Calu3 (cell line): ENCODE results near the gene CACNA1C. TPM values are rescaled to one million over a fixed set of nuclear protein-coding genes. Genes with fewer than 3 reads are reported as not detected.

Experiments
- BruUV-seq: library from RNA; stranded (reverse); fragments of 400-500 nt; replicated peaks from 2 replicates; lab custom pipeline; 2021; lab: Mats Ljungman, UMichigan
- CTCF ChIA-PET: fragments of 300-600 bp; sonication (Branson Sonifier 250); formaldehyde crosslinking; loops from one replicate; lab custom pipeline; 2022; ENCODE audit warnings: antibody characterized with exemption; lab: Charles Lee
- DNase-seq: peaks from one replicate; pipeline ENCODE4 v3.0.0; 2022
- H3K27ac Mint-ChIP-seq: one replicate; pipeline ENCODE4 v1.8.0; 2022; ENCODE audit warnings: mixed read lengths; ENCODE audit not compliant: unreplicated experiment
- H3K27me3 Mint-ChIP-seq: one replicate; pipeline ENCODE4 v1.8.0; 2022; ENCODE audit warnings: mixed read lengths; ENCODE audit not compliant: unreplicated experiment
- H3K36me3 Mint-ChIP-seq: one replicate; pipeline ENCODE4 v1.8.0; 2022; ENCODE audit warnings: mild to moderate bottlenecking, moderate library complexity, mixed read lengths; ENCODE audit not compliant: insufficient read depth, unreplicated experiment
- H3K4me1 Mint-ChIP-seq: one replicate; pipeline ENCODE4 v1.8.0; 2022; ENCODE audit warnings: mild to moderate bottlenecking, low read depth, mixed read lengths; ENCODE audit not compliant: unreplicated experiment
- H3K4me3 Mint-ChIP-seq: one replicate; pipeline ENCODE4 v1.8.0; 2022; ENCODE audit warnings: mild to moderate bottlenecking, low read depth, moderate library complexity, mixed read lengths; ENCODE audit not compliant: unreplicated experiment
- H3K9me3 Mint-ChIP-seq: one replicate; pipeline ENCODE4 v1.8.0; 2022; ENCODE audit warnings: low read depth, mixed read lengths; ENCODE audit not compliant: unreplicated experiment
- intact Hi-C: fragments of 100-400 bp; cut with micrococcal nuclease; formaldehyde crosslinking; loops from one replicate; pipeline ENCODE4 v1.10.0; 2022; ENCODE audit not compliant: unreplicated experiment
- total RNA-seq: library from RNA; stranded (reverse); gene quantifications from 2 replicates; pipeline ENCODE4 v1.2.3, GENCODE V29; 2022
- TF ChIP-seq, protein P1 (sequence below): fragments of 200-600 bp; IDR thresholded peaks from one replicate; pipeline ENCODE4 v1.8.0; 2022; ENCODE audit warnings: antibody characterized with exemption; ENCODE audit not compliant: unreplicated experiment

Gene CACNA1C
- total RNA-seq, 1 experiment from 2014 or later = not detected

DNA sequence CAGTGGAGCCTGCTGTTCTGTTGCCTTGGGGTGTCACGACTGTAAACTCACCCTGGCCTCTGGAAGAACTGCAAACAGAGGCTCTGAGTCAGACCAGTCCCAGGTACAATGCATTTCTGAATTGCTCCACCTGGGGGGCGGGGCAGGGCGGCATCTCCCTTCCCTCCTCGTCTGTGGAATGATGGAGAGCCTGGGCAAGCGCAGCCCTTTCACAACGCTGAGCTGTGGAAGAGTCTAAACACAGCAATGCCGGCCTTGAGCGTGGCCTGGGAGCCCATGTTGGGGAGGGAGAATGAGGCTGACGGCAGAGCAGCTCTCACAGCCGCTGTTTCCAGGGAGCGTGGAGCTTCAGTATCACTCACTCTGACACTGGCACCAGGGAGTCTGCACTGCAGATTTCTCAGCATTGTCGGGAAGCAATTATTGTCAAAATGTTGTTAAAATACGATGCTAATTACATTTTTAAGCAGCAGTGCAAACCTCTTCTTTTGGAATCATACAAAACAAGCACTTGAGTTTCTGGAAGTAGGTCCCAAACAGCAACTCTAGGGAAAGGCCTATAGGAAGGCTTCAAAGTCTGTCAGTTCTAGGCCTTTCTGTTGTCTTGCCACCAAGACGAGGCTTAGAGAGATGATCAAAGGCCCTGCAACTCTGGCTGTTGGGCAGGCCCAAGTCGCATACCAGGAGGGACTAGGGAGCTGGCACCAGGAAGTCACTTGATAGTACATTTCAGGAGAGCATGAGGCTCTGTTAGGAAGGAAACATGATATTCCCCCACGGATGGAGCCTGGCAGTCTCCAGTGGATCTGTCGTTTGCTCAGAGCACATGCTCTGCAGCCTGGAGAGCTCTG lies 498.0 kb downstream of the CACNA1C start:
- TF ChIP-seq, protein P1, sequence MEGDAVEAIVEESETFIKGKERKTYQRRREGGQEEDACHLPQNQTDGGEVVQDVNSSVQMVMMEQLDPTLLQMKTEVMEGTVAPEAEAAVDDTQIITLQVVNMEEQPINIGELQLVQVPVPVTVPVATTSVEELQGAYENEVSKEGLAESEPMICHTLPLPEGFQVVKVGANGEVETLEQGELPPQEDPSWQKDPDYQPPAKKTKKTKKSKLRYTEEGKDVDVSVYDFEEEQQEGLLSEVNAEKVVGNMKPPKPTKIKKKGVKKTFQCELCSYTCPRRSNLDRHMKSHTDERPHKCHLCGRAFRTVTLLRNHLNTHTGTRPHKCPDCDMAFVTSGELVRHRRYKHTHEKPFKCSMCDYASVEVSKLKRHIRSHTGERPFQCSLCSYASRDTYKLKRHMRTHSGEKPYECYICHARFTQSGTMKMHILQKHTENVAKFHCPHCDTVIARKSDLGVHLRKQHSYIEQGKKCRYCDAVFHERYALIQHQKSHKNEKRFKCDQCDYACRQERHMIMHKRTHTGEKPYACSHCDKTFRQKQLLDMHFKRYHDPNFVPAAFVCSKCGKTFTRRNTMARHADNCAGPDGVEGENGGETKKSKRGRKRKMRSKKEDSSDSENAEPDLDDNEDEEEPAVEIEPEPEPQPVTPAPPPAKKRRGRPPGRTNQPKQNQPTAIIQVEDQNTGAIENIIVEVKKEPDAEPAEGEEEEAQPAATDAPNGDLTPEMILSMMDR = no peak
- no TSS peak for BruUV-seq
- intact Hi-C loops = no loop called here
- Mint-ChIP-seq H3K9me3 (no peaks in the 10 kb centered on the region), H3K4me3 (no peak overlapping the region), H3K36me3 (no peaks in the 10 kb centered on the region), H3K27me3 (peaks cover 6% of the 10 kb centered on the region), H3K4me1 (no peaks in the 10 kb centered on the region), H3K27ac (no peak overlapping the region)
- CTCF ChIA-PET = interaction anchor here (0.6 to 0.7 kb wide), 2 partner anchors 210 to 271 kb away, joined by 3 read pairs; no protein-coding TSS in a partner anchor
- no peak for DNase-seq

DNA sequence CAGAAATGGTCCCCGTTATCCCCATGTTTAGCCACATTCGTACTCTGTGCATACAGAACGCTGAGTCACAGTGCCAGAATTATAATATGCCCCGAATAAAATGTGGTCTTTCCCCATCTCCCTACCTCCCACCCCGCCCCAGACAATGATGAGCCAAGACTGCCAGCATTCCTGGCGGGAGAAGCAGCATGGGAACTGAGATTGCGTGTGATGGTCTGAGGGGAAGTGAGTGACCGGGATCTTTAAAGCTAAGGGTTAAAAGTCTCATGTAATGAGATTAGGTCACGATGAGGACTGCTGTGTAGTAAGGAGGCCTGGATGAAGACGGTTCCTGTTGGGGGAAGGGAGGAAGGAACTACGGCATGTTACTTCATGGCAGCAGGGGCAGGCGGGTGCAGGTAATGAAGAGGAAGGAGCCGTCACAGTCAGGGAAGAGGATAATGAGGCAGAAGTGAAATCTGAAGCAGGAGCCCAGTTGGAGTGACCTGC lies 498.7 kb downstream of the CACNA1C start:
- Mint-ChIP-seq H3K27me3 (peaks cover 13% of the 10 kb centered on the region), H3K9me3 (no peaks in the 10 kb centered on the region), H3K27ac (no peak overlapping the region), H3K36me3 (no peaks in the 10 kb centered on the region), H3K4me1 (no peaks in the 10 kb centered on the region), H3K4me3 (no peak overlapping the region)
- DNase-seq = no peak
- TF ChIP-seq, protein P1 = no peak
- CTCF ChIA-PET = interaction anchor here (0.6 to 0.7 kb wide), 2 partner anchors 13 to 270 kb away, joined by 3 to 6 read pairs; no protein-coding TSS in a partner anchor
- intact Hi-C loops = no loop called here
- BruUV-seq = no TSS peak

DNA sequence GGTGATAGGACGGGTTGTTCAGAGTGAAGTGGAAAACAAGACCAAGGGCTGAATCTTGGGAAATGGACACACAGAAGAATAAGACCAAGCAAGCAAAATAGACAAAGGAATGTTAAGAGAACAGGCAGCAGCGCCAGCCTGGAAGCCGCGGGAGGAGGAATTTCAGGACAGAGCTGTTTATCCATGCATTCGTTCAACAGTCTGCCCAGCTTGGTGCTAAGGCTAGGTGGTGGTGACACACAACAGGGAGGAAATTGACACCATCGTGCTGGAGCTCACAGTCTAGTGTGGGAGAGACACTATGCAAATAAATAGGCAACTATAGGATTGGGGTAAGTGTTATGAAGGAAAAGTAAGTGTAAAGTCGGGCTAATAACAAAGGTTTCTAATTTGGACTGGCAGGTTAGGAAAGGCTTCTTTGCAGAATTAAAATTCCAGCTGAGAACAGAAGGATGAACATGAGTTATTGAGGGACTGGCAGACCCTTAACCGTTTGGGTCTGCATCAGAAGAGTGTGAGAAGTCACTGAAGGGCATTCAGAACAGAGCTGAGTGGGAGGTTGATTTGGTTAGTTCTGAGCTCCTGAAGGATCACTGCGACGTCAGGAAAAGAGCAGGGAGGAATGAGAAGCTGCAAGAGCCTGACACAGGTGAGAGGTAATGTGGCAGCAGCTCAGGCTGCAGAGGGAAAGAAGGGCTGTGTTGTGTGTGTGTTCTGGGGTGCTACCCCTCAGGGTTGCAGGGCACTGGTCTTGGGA lies 499.4 kb downstream of the CACNA1C start:
- intact Hi-C loops = no loop called here
- no TSS peak for BruUV-seq
- CTCF ChIA-PET = interaction anchor here (0.6 to 0.7 kb wide), 2 partner anchors 12 to 269 kb away, joined by 3 to 6 read pairs; no protein-coding TSS in a partner anchor
- Mint-ChIP-seq H3K27me3 (peaks cover 20% of the 10 kb centered on the region), H3K4me3 (no peak overlapping the region), H3K36me3 (no peaks in the 10 kb centered on the region), H3K27ac (no peak overlapping the region), H3K9me3 (no peaks in the 10 kb centered on the region), H3K4me1 (no peaks in the 10 kb centered on the region)
- DNase-seq = no peak
- TF ChIP-seq, protein P1 = no peak

DNA sequence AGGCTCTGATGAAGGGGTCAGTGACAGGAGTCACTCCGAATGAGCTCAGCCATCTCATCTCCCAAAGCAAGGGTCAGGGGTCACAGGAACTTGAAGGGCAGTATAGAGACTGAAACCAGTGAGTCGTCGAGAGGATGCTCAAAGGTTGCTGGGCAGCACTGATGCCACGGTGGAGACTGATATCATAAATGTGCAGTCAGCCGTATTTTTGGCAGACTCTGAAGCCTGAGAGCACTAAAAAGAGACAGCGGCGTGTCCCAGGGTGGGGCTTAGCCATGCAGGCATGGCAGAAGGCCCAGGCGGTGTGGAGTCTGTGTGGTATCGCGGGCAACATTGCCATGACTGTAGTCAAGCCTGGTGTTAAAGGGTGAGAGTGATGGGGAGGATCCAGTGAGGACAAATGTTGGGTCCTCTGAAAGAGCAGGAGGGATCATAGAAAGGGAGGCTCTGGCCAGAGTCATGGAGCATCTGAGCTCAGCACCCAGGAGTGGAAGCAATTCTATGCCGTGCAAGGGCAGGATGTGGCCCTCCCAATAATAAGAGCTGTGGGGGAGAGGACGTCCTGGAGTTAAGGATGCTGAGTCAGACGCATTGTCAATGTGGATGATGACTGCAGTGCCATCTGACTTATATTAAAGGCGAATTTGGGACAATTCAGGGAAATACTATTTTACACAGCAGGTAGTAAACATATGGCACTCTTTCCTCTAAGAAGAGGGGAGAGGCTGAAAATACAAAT lies 500.8 kb downstream of the CACNA1C start:
- no TSS peak for BruUV-seq
- Mint-ChIP-seq H3K27me3 (peaks cover 34% of the 10 kb centered on the region), H3K4me3 (no peak overlapping the region), H3K27ac (no peak overlapping the region), H3K9me3 (no peaks in the 10 kb centered on the region), H3K36me3 (no peaks in the 10 kb centered on the region), H3K4me1 (no peaks in the 10 kb centered on the region)
- TF ChIP-seq, protein P1 = no peak
- DNase-seq = no peak
- CTCF ChIA-PET = no interaction called here
- intact Hi-C loops = no loop called here
